ENCODE data around the gene TNRC18. TPM values are rescaled to one million over a fixed set of nuclear protein-coding genes. Genes with fewer than 3 reads are reported as not detected.

Gene TNRC18
- total RNA-seq, 1 donor from 2014 or later, result 91.8 TPM

- Mint-ChIP-seq H3K36me3 (ENCODE audit: low read depth, unreplicated experiment) (peaks cover 19% of the 10 kb centered on the region), H3K27ac (ENCODE audit: unreplicated experiment) (no peak overlapping the region), H3K27me3 (ENCODE audit: unreplicated experiment) (peaks cover 13% of the 10 kb centered on the region), H3K4me1 (ENCODE audit: unreplicated experiment) (peaks cover 5% of the 10 kb centered on the region), H3K9me3 (ENCODE audit: unreplicated experiment) (no peaks in the 10 kb centered on the region), H3K4me3 (ENCODE audit: unreplicated experiment) (peak overlapping the region; percentile 57)
- TF ChIP-seq, protein P1, sequence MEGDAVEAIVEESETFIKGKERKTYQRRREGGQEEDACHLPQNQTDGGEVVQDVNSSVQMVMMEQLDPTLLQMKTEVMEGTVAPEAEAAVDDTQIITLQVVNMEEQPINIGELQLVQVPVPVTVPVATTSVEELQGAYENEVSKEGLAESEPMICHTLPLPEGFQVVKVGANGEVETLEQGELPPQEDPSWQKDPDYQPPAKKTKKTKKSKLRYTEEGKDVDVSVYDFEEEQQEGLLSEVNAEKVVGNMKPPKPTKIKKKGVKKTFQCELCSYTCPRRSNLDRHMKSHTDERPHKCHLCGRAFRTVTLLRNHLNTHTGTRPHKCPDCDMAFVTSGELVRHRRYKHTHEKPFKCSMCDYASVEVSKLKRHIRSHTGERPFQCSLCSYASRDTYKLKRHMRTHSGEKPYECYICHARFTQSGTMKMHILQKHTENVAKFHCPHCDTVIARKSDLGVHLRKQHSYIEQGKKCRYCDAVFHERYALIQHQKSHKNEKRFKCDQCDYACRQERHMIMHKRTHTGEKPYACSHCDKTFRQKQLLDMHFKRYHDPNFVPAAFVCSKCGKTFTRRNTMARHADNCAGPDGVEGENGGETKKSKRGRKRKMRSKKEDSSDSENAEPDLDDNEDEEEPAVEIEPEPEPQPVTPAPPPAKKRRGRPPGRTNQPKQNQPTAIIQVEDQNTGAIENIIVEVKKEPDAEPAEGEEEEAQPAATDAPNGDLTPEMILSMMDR (IDR thresholded peaks at IDR 0.05; ENCODE audit: unreplicated experiment), result no peak
- DNase-seq (ENCODE audit: low spot score), result no peak
Observed at GRCh38 chr7:5393328-5393727, 30.3 kb downstream of the TNRC18 start.

- Mint-ChIP-seq H3K4me1 (ENCODE audit: unreplicated experiment) (peaks cover 2% of the 10 kb centered on the region), H3K27me3 (ENCODE audit: unreplicated experiment) (peaks cover 15% of the 10 kb centered on the region), H3K36me3 (ENCODE audit: low read depth, unreplicated experiment) (peaks cover 20% of the 10 kb centered on the region), H3K4me3 (ENCODE audit: unreplicated experiment) (no peak overlapping the region), H3K9me3 (ENCODE audit: unreplicated experiment) (no peaks in the 10 kb centered on the region), H3K27ac (ENCODE audit: unreplicated experiment) (peak overlapping the region; percentile 50)
- DNase-seq (ENCODE audit: low spot score), result no peak
- TF ChIP-seq, protein P1 (IDR thresholded peaks at IDR 0.05; ENCODE audit: unreplicated experiment), result no peak
Observed at GRCh38 chr7:5390918-5391317, 32.7 kb downstream of the TNRC18 start.

- Mint-ChIP-seq H3K4me1 (ENCODE audit: unreplicated experiment) (peaks cover 2% of the 10 kb centered on the region), H3K36me3 (ENCODE audit: low read depth, unreplicated experiment) (peaks cover 21% of the 10 kb centered on the region)
- no peak for DNase-seq (ENCODE audit: low spot score)
Observed at GRCh38 chr7:5388905-5389433, 34.7 kb downstream of the TNRC18 start.

GRCh38 chr7:5388273-5388901, 35.2 kb downstream of the TNRC18 start:
- Mint-ChIP-seq H3K27ac (ENCODE audit: unreplicated experiment) (no peak overlapping the region), H3K4me1 (ENCODE audit: unreplicated experiment) (peaks cover 2% of the 10 kb centered on the region), H3K4me3 (ENCODE audit: unreplicated experiment) (no peak overlapping the region), H3K36me3 (ENCODE audit: low read depth, unreplicated experiment) (peaks cover 17% of the 10 kb centered on the region), H3K9me3 (ENCODE audit: unreplicated experiment) (no peaks in the 10 kb centered on the region), H3K27me3 (ENCODE audit: unreplicated experiment) (peaks cover 11% of the 10 kb centered on the region)
- no peak for DNase-seq (ENCODE audit: low spot score)
- TF ChIP-seq, protein P1 (IDR thresholded peaks at IDR 0.05; ENCODE audit: unreplicated experiment), result no peak

More at GRCh38 chr7:5388905-5389433, 34.7 kb downstream of the TNRC18 start:
- Mint-ChIP-seq H3K27ac (ENCODE audit: unreplicated experiment) (no peak overlapping the region), H3K4me3 (ENCODE audit: unreplicated experiment) (no peak overlapping the region), H3K27me3 (ENCODE audit: unreplicated experiment) (peaks cover 13% of the 10 kb centered on the region), H3K9me3 (ENCODE audit: unreplicated experiment) (no peaks in the 10 kb centered on the region)
- TF ChIP-seq, protein P1 (IDR thresholded peaks at IDR 0.05; ENCODE audit: unreplicated experiment), result no peak

GRCh38 chr7:5387711-5388245, 35.9 kb downstream of the TNRC18 start:
- Mint-ChIP-seq H3K27me3 (ENCODE audit: unreplicated experiment) (peaks cover 7% of the 10 kb centered on the region), H3K4me1 (ENCODE audit: unreplicated experiment) (peaks cover 2% of the 10 kb centered on the region), H3K36me3 (ENCODE audit: low read depth, unreplicated experiment) (peaks cover 11% of the 10 kb centered on the region), H3K27ac (ENCODE audit: unreplicated experiment) (no peak overlapping the region), H3K9me3 (ENCODE audit: unreplicated experiment) (no peaks in the 10 kb centered on the region), H3K4me3 (ENCODE audit: unreplicated experiment) (no peak overlapping the region)
- TF ChIP-seq, protein P1 (IDR thresholded peaks at IDR 0.05; ENCODE audit: unreplicated experiment), result no peak
- no peak for DNase-seq (ENCODE audit: low spot score)
